ENCODE measurements around the gene SNAI3.
A peak's percentile ranks its signal among the peaks of the same experiment; 100 is the strongest.

Gene SNAI3

GRCh38 chr16:88630433-88630832 lies 55.9 kb downstream of the SNAI3 start:
- H3K36me3 ChIP-seq (ENCODE audit: low read length): no peaks in the 10 kb centered on the region
- no peak for TF ChIP-seq CTCF (IDR thresholded peaks at IDR 0.05; ENCODE audit: insufficient read depth, low read length, poor library complexity, severe bottlenecking)
- TF ChIP-seq EZH2phosphoT487 (conservative IDR thresholded peaks at IDR 0.05; ENCODE audit: low read length): no peak

GRCh38 chr16:88629835-88630234 lies 56.5 kb downstream of the SNAI3 start:
- Histone ChIP-seq H3K9me2 (replicated peaks; ENCODE audit: insufficient read depth, low read length) (no peaks in the 10 kb centered on the region), H2AFZ (ENCODE audit: low read depth, low read length, severe bottlenecking) (no peak overlapping the region), H3K4me3 (ENCODE audit: insufficient read depth, low read length, poor library complexity, severe bottlenecking) (no peak overlapping the region), H3K79me2 (ENCODE audit: insufficient read depth, low read length) (no peaks in the 10 kb centered on the region), H3K9ac (ENCODE audit: low read length) (no peak overlapping the region), H3K36me3 (ENCODE audit: low read length) (no peaks in the 10 kb centered on the region), H3K9me3 (ENCODE audit: insufficient read depth, low read length) (no peaks in the 10 kb centered on the region), H3K27me3 (ENCODE audit: low read length) (no peaks in the 10 kb centered on the region), H3K4me2 (ENCODE audit: low read depth, low read length, poor library complexity, severe bottlenecking) (no peak overlapping the region), H4K20me1 (ENCODE audit: low read depth, low read length) (no peaks in the 10 kb centered on the region), H3F3A (ENCODE audit: insufficient read depth) (peaks cover 14% of the 10 kb centered on the region), H3K27ac (ENCODE audit: low read depth, low read length) (no peak overlapping the region)
- TF ChIP-seq EZH2phosphoT487 (conservative IDR thresholded peaks at IDR 0.05; ENCODE audit: low read length) (no peak), CTCF (IDR thresholded peaks at IDR 0.05; ENCODE audit: insufficient read depth, low read length, poor library complexity, severe bottlenecking) (no peak)

More at GRCh38 chr16:88630433-88630832, 55.9 kb downstream of the SNAI3 start:
- Histone ChIP-seq H3K9me3 (ENCODE audit: insufficient read depth, low read length) (no peaks in the 10 kb centered on the region), H3K27me3 (ENCODE audit: low read length) (no peaks in the 10 kb centered on the region), H3K4me3 (ENCODE audit: insufficient read depth, low read length, poor library complexity, severe bottlenecking) (no peak overlapping the region), H3K9me2 (replicated peaks; ENCODE audit: insufficient read depth, low read length) (no peaks in the 10 kb centered on the region), H3F3A (ENCODE audit: insufficient read depth) (peaks cover 14% of the 10 kb centered on the region), H3K79me2 (ENCODE audit: insufficient read depth, low read length) (no peaks in the 10 kb centered on the region), H2AFZ (ENCODE audit: low read depth, low read length, severe bottlenecking) (no peak overlapping the region), H3K27ac (ENCODE audit: low read depth, low read length) (no peak overlapping the region), H3K9ac (ENCODE audit: low read length) (no peak overlapping the region), H4K20me1 (ENCODE audit: low read depth, low read length) (no peaks in the 10 kb centered on the region), H3K4me2 (ENCODE audit: low read depth, low read length, poor library complexity, severe bottlenecking) (no peak overlapping the region)

- no peak overlapping the region for H3K4me3 ChIP-seq (ENCODE audit: insufficient read depth, low read length, poor library complexity, severe bottlenecking)
- no peak overlapping the region for H3K9ac ChIP-seq (ENCODE audit: low read length)
- H3K27me3 ChIP-seq (ENCODE audit: low read length): no peaks in the 10 kb centered on the region
- H2AFZ ChIP-seq (ENCODE audit: low read depth, low read length, severe bottlenecking): no peak overlapping the region
- peaks cover 5% of the 10 kb centered on the region; the same call in 1 of the 2 replicates for H3F3A ChIP-seq (ENCODE audit: insufficient read depth)
- no peaks in the 10 kb centered on the region for H3K9me2 ChIP-seq (replicated peaks; ENCODE audit: insufficient read depth, low read length)
- no peaks in the 10 kb centered on the region for H3K36me3 ChIP-seq (ENCODE audit: low read length)
- no peaks in the 10 kb centered on the region for H3K9me3 ChIP-seq (ENCODE audit: insufficient read depth, low read length)
- no peaks in the 10 kb centered on the region for H3K79me2 ChIP-seq (ENCODE audit: insufficient read depth, low read length)
- H4K20me1 ChIP-seq (ENCODE audit: low read depth, low read length): no peaks in the 10 kb centered on the region
- H3K4me2 ChIP-seq (ENCODE audit: low read depth, low read length, poor library complexity, severe bottlenecking): no peak overlapping the region
- TF ChIP-seq CTCF (IDR thresholded peaks at IDR 0.05; ENCODE audit: insufficient read depth, low read length, poor library complexity, severe bottlenecking): peak; percentile 28
- TF ChIP-seq EZH2phosphoT487 (conservative IDR thresholded peaks at IDR 0.05; ENCODE audit: low read length): no peak
- H3K27ac ChIP-seq (ENCODE audit: low read depth, low read length): no peak overlapping the region
Observed at GRCh38 chr16:88628512-88628974, 57.8 kb downstream of the SNAI3 start.

Data from SU-DHL-6 (cell line).